HFFc6 (cell line): Measurements from ENCODE around the gene MRPL44. TPM values are rescaled to one million over a fixed set of nuclear protein-coding genes. Genes with fewer than 3 reads are reported as not detected.

Experiments used
- DNase-seq: peaks from one replicate; pipeline ENCODE4 v3.0.0-alpha.2; 2018
- H3K27ac Mint-ChIP-seq: 2 replicates; pipeline ENCODE4 v1.8.0; 2020; ENCODE audit warnings: mild to moderate bottlenecking, mixed read lengths
- H3K27me3 Mint-ChIP-seq: 2 replicates; pipeline ENCODE4 v1.8.0; 2021; ENCODE audit warnings: mild to moderate bottlenecking, moderate library complexity, mixed read lengths; ENCODE audit not compliant: insufficient read depth
- H3K36me3 Mint-ChIP-seq: 2 replicates; pipeline ENCODE4 v1.8.0; 2021; ENCODE audit warnings: low read depth, mixed read lengths
- H3K4me1 Mint-ChIP-seq: 2 replicates; pipeline ENCODE4 v1.8.0; 2020; ENCODE audit warnings: low read depth, mixed read lengths
- H3K4me3 Mint-ChIP-seq: 2 replicates; pipeline ENCODE4 v1.8.0; 2020; ENCODE audit warnings: mild to moderate bottlenecking, moderate library complexity, mixed read lengths
- H3K9me3 Mint-ChIP-seq: 2 replicates; pipeline ENCODE4 v1.8.0; 2020; ENCODE audit warnings: mild to moderate bottlenecking, mixed read lengths
- total RNA-seq, 6 experiments: library from RNA; stranded (reverse); fragmentation: NEBNext Ultra II Directional; extraction: Animal tissue kit (Norgen Biotek cat#: 25700); gene quantifications; 2 replicates in 1 of 6; 3 replicates in 5 of 6; pipeline ENCODE4 v1.2.3, GENCODE V29; 2021
- TF ChIP-seq, protein P1 (sequence below): fragments of 200-600 bp; sonication (generic); IDR thresholded peaks from 2 replicates; pipeline ENCODE4 v1.5.0; 2021; ENCODE audit warnings: antibody characterized with exemption, mild to moderate bottlenecking

Gene MRPL44
- total RNA-seq, 6 experiments from 2014 or later = 27.5 to 29.8 (median 28.6) TPM

DNA sequence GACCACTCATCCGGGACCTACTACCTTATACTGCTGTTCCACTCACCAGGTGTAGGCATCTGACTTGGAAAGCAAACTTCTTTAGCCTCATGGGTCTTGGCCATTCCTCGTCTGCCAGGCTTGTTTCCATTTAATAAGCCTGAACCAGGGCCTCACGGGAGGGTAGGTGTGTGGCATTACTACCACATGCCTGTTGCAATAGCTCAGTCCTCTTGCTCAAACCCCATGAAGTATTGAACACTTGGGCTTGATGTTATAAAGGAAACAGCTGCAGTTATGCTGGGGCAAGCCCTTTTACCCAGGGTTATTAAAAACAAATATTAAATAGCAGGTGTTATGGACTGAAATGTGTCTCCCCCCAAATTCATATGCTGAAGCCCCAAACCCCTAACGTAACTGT is 21.2 kb downstream of the MRPL44 start:
- Mint-ChIP-seq H3K27ac (no peak overlapping the region), H3K27me3 (no peaks in the 10 kb centered on the region), H3K9me3 (no peaks in the 10 kb centered on the region), H3K4me1 (peaks cover 12% of the 10 kb centered on the region), H3K36me3 (peaks cover 6% of the 10 kb centered on the region; the same call in 1 of the 2 replicates), H3K4me3 (no peak overlapping the region)
- TF ChIP-seq, protein P1, sequence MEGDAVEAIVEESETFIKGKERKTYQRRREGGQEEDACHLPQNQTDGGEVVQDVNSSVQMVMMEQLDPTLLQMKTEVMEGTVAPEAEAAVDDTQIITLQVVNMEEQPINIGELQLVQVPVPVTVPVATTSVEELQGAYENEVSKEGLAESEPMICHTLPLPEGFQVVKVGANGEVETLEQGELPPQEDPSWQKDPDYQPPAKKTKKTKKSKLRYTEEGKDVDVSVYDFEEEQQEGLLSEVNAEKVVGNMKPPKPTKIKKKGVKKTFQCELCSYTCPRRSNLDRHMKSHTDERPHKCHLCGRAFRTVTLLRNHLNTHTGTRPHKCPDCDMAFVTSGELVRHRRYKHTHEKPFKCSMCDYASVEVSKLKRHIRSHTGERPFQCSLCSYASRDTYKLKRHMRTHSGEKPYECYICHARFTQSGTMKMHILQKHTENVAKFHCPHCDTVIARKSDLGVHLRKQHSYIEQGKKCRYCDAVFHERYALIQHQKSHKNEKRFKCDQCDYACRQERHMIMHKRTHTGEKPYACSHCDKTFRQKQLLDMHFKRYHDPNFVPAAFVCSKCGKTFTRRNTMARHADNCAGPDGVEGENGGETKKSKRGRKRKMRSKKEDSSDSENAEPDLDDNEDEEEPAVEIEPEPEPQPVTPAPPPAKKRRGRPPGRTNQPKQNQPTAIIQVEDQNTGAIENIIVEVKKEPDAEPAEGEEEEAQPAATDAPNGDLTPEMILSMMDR = no peak
- no peak for DNase-seq

DNA sequence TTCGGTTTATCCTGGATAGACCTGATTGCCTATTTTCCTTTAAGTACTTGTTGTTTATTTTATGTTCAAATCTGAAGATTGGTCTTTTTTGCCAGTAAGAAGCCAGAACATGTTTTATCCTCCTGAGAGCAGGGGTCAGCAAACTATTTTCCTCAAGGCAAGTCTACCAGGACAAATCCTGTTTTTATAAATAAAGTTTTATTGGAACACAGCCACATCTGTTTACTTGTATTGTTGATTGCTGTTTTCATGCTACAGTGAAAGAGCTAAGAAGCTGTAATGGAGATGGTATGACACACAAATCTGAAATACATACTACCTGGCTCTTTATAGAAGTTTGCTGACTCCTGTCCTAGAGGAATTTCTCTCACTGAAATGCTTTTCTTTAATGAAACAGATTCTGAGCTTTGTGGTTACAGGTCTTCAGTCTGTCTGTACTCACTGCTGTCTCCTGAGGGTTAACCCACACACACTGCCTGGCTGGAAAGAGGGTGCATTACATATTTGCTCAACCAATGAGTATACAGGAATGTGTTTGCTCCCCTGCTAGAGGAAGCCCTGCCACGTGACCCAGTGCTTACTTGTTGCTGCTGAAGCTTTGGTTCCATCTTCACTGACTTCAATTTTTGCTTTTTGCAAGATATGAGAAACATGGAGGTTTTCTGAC is 22.6 kb downstream of the MRPL44 start:
- no peak overlapping the region for H3K4me3 Mint-ChIP-seq
- peaks cover 12% of the 10 kb centered on the region for H3K4me1 Mint-ChIP-seq

DNA sequence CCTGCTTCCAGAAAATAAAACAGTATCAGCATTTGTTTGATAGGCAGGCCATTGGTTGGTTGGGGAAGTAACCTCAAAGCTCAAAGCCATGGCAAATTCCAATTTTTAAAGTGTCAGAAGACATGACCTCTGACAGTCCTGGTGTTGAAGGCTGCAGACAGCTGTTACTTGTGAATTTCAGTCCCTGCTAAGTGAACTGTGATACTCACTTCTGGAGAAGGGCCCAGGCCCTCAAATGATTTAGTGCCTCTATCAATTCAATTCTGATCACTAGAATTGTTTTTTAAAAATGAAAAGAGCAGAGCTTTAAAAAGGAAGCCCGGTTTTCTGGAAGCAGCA is 23.1 kb downstream of the MRPL44 start:
- no peak for DNase-seq
- H3K27ac Mint-ChIP-seq = no peak overlapping the region
- no peaks in the 10 kb centered on the region for H3K9me3 Mint-ChIP-seq
- peaks cover 12% of the 10 kb centered on the region for H3K4me1 Mint-ChIP-seq
- peaks cover 11% of the 10 kb centered on the region for H3K36me3 Mint-ChIP-seq
- TF ChIP-seq, protein P1 = no peak
- no peaks in the 10 kb centered on the region for H3K27me3 Mint-ChIP-seq
- H3K4me3 Mint-ChIP-seq = no peak overlapping the region

More for the DNA sequence above, 22.6 kb downstream of the MRPL44 start:
- H3K27me3 Mint-ChIP-seq = no peaks in the 10 kb centered on the region
- no peak for DNase-seq
- TF ChIP-seq, protein P1 = no peak
- H3K9me3 Mint-ChIP-seq = no peaks in the 10 kb centered on the region
- no peak overlapping the region for H3K27ac Mint-ChIP-seq
- peaks cover 11% of the 10 kb centered on the region for H3K36me3 Mint-ChIP-seq

DNA sequence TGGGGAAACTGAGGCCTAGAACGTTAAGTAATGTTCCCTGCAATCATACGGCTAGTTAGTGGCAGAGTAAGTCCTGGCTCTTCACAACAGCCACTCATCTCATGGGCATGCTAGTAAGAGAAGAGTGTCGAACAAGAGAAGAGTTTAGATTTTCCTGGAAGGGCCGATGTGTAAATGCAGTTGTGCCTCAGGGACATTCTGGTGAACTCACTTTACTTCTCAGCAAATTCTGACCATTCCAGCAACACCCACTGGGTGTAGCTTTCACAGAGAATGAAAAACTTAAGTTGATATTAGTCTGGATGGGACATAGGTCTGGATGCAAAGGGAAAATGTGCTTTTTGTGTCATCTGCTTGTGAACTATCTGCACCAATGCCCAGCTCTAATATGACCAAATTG is 23.5 kb downstream of the MRPL44 start:
- Mint-ChIP-seq H3K4me3 (no peak overlapping the region), H3K27ac (no peak overlapping the region), H3K27me3 (no peaks in the 10 kb centered on the region), H3K9me3 (no peaks in the 10 kb centered on the region), H3K36me3 (peaks cover 11% of the 10 kb centered on the region), H3K4me1 (peaks cover 12% of the 10 kb centered on the region)
- DNase-seq = no peak
- TF ChIP-seq, protein P1 = no peak

DNA sequence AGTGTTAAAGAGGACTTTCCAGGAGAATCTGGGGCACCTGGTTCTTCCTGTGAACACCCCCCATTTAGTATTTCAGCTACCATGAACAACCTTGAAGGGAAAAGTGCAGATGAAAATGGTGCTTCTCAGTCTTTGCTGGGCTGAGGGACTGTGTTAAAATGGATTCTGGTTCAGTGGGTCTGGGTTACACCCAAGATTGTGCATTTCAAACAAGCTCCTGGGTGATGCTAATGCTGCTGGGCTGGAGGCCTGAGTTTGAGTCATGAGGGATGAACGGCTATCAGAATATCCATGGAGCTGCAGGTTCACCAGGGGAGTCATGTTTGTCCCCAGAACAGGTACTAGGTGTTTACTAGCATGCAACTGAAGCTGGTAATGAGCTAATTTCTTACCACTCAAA is 24.0 kb downstream of the MRPL44 start:
- Mint-ChIP-seq H3K27ac (no peak overlapping the region), H3K4me3 (no peak overlapping the region), H3K36me3 (peaks cover 11% of the 10 kb centered on the region), H3K9me3 (no peaks in the 10 kb centered on the region), H3K4me1 (peaks cover 12% of the 10 kb centered on the region), H3K27me3 (no peaks in the 10 kb centered on the region)
- no peak for DNase-seq
- TF ChIP-seq, protein P1 = no peak
